ENCODE data around the gene DEFB124. TPM values are rescaled to one million over a fixed set of nuclear protein-coding genes. Genes with fewer than 3 reads are reported as not detected.
"Not testable (repeated sequence)": the region's sequence is repeated elsewhere in the genome, so short reads cannot be mapped to it uniquely, and the experiment has no call there.

DEFB124 gene
- total RNA-seq, 4 donors from 2014 or later = 2.0 TPM; not detected in 3

DNA sequence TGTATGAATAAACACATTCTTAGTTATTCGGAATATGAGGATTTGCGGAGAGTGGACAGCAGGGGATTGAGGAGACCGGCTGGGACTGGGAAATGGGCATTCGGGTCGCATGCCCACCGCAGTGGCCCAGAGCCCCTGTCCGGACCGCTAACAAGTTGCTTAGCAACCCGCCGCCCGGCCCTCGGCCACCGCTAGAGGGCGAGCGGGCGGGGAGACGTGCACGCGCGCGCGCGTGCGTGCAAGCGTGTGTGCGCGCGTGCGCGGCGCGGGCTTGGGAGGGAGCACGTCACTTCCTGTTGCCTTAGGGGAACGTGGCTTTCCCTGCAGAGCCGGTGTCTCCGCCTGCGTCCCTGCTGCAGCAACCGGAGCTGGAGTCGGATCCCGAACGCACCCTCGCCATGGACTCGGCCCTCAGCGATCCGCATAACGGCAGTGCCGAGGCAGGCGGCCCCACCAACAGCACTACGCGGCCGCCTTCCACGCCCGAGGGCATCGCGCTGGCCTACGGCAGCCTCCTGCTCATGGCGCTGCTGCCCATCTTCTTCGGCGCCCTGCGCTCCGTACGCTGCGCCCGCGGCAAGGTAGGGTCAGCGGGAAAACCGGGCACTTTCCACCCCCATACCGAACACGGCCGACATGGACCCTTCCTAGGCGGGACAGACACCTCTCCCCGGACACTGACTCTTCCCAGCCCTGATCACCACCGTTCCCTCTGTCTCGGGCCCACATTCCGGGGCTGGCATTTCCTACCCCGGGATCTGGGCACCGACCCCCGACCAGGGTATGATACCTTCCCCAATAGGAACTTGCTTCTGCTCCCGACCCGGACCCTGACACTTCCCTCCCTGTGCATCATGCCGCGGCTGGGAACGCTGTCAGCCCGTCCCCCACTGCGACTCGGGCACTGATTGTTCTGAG, 39.5 kb upstream of the DEFB124 start, which contains the start of gene HM13:
HM13 (plus strand) TSS at position 289 of the 918 bp plus-strand sequence; CDS start at position 399, 110 bp downstream.
- Histone ChIP-seq H3K4me3 (peak within 1 kb of the TSS; percentile 49 to 92), H3K36me3 (peaks cover 0 to 21% of the 10 kb centered on the region in 2 donors), H3K4me1 (peaks cover 4 to 53% (median 25%) of the 10 kb centered on the region in 3 donors), H3K27ac (peak within 1 kb of the TSS; percentile 8 to 88 (median 82)), H3K27me3 (no peaks in the 10 kb centered on the region), H3K9me3 (no peaks in the 10 kb centered on the region)
- 0% methylated on average over 9 to 29 of the region's 86 CpGs for WGBS, 2 donors (ENCODE audit: low coverage in 1 of 2)
- peak; percentile 97 for ATAC-seq
- TF ChIP-seq CTCF (IDR thresholded peaks at IDR 0.05) (peak; percentile 96 to 99 (median 98)), POLR2AphosphoS5 (IDR thresholded peaks at IDR 0.05) (peak; percentile 82), EP300 (IDR thresholded peaks at IDR 0.05) (no peak), POLR2A (IDR thresholded peaks at IDR 0.05) (peak; percentile 75 to 76)

GRCh38 chr20:31508517-31509244, 33.8 kb upstream of the DEFB124 start:
- H3K27ac ChIP-seq = no peak overlapping the region
- H3K36me3 ChIP-seq = no peaks in the 10 kb centered on the region
- 70 to 82% methylated on average over 3 to 5 of the region's 5 CpGs for WGBS, 2 donors (ENCODE audit: low coverage in 1 of 2)
- no peak for ATAC-seq
- peaks cover 5% of the 10 kb centered on the region for H3K27me3 ChIP-seq
- H3K9me3 ChIP-seq = peaks cover 0 to 4% (median 0%) of the 10 kb centered on the region in 3 donors
- TF ChIP-seq EP300 (IDR thresholded peaks at IDR 0.05) (no peak), POLR2A (IDR thresholded peaks at IDR 0.05) (no peak), CTCF (IDR thresholded peaks at IDR 0.05) (no peak), POLR2AphosphoS5 (IDR thresholded peaks at IDR 0.05) (no peak)
- peaks cover 0 to 2% (median 0%) of the 10 kb centered on the region in 3 donors for H3K4me1 ChIP-seq
- no peak overlapping the region for H3K4me3 ChIP-seq

DNA sequence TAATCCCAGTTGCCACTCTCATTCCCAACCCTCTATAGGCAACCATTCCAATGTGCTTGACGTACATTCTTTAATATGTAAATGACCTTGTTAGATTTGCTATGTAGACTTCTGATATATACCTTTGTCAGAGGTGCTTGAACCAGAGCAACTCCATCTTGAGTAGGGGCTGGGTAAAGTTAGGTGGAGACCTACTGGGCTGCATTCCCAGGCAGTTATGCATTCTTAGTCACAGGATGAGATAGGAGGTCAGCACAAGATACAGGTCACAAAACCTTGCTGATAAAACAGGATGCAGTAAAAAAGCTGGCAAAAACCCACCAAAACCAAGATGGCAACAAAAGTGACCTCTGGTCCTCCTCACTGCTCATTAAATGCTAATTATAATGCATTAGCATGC, 31.0 kb upstream of the DEFB124 start:
- no peak overlapping the region for H3K4me3 ChIP-seq
- no peak for TF ChIP-seq CTCF (IDR thresholded peaks at IDR 0.05)
- no peak for TF ChIP-seq EP300 (IDR thresholded peaks at IDR 0.05)
- no peak for TF ChIP-seq POLR2AphosphoS5 (IDR thresholded peaks at IDR 0.05)
- TF ChIP-seq POLR2A (IDR thresholded peaks at IDR 0.05) = no peak
- peaks cover 0 to 4% (median 0%) of the 10 kb centered on the region in 3 donors for H3K9me3 ChIP-seq
- ATAC-seq = no peak
- H3K36me3 ChIP-seq = no peaks in the 10 kb centered on the region
- peaks cover 0 to 5% (median 0%) of the 10 kb centered on the region in 3 donors for H3K4me1 ChIP-seq
- peaks cover 5% of the 10 kb centered on the region for H3K27me3 ChIP-seq
- WGBS, 2 donors (ENCODE audit: low coverage in 1 of 2) = 92% methylated on average over 1 of the region's 1 CpG; no CpG with 5 or more reads in 1 of the 2 donors
- H3K27ac ChIP-seq = no peak overlapping the region

- peak; percentile 95 to 98 (median 98) for TF ChIP-seq CTCF (IDR thresholded peaks at IDR 0.05)
- WGBS, 2 donors (ENCODE audit: low coverage in 1 of 2) = 84 to 86% methylated on average over 4 of the region's 20 CpGs
- not testable (repeated sequence) for H3K27ac ChIP-seq, H3K27me3 ChIP-seq, H3K9me3 ChIP-seq, H3K4me1 ChIP-seq, H3K4me3 ChIP-seq, H3K36me3 ChIP-seq
- peak; percentile 94 for ATAC-seq
Observed at GRCh38 chr20:31502884-31503673, 28.2 kb upstream of the DEFB124 start.

Measured in gastroesophageal sphincter (tissue), 4 donors.